Measurements from ENCODE around the gene GASK1A. TPM values are rescaled to one million over a fixed set of nuclear protein-coding genes. Genes with fewer than 3 reads are reported as not detected.
"Not testable (repeated sequence)": the region's sequence is repeated elsewhere in the genome, so short reads cannot be mapped to it uniquely, and the experiment has no call there.

The GASK1A gene
- total RNA-seq, 3 donors from 2014 or later, result 10.1 to 22.6 (median 20.5) TPM

DNA sequence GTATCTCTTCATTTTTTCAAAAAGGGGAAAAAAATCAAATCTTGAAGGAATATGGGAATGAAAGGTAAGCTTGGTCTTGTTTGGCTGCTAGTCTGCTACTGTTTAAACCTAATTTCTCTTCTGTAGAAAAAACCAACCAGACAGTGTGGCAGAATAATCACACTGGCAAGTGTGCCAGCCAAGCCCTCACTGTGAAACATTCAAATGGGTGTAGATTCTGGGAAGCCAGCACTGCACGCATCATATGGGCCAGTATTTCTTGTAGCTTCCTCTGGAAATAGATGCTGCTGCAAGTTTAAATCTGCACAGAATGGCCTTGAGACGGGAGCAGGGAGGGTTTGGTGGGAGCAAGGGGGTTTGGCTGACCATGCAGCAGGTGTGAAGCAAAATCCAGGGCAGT lies 64.7 kb downstream of the GASK1A start:
- peaks cover 30 to 42% of the 10 kb centered on the region in 2 donors for H3K9me3 ChIP-seq
- H3K36me3 ChIP-seq, result no peaks in the 10 kb centered on the region
- H3K4me1 ChIP-seq, result no peaks in the 10 kb centered on the region
- intact Hi-C loops (cut with DNase I; ENCODE audit: low total_unique reads), result no loop called here
- H3K27me3 ChIP-seq, result no peaks in the 10 kb centered on the region
- TF ChIP-seq POLR2AphosphoS5 (IDR thresholded peaks at IDR 0.05) (no peak), POLR2A (IDR thresholded peaks at IDR 0.05) (no peak)
- TF ChIP-seq, protein P1, sequence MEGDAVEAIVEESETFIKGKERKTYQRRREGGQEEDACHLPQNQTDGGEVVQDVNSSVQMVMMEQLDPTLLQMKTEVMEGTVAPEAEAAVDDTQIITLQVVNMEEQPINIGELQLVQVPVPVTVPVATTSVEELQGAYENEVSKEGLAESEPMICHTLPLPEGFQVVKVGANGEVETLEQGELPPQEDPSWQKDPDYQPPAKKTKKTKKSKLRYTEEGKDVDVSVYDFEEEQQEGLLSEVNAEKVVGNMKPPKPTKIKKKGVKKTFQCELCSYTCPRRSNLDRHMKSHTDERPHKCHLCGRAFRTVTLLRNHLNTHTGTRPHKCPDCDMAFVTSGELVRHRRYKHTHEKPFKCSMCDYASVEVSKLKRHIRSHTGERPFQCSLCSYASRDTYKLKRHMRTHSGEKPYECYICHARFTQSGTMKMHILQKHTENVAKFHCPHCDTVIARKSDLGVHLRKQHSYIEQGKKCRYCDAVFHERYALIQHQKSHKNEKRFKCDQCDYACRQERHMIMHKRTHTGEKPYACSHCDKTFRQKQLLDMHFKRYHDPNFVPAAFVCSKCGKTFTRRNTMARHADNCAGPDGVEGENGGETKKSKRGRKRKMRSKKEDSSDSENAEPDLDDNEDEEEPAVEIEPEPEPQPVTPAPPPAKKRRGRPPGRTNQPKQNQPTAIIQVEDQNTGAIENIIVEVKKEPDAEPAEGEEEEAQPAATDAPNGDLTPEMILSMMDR (IDR thresholded peaks at IDR 0.05), result no peak
- no peak overlapping the region for H3K4me3 ChIP-seq
- no peak for DNase-seq (ENCODE audit: low spot score in 2 of 2)
- H3K27ac ChIP-seq, result no peak overlapping the region

DNA sequence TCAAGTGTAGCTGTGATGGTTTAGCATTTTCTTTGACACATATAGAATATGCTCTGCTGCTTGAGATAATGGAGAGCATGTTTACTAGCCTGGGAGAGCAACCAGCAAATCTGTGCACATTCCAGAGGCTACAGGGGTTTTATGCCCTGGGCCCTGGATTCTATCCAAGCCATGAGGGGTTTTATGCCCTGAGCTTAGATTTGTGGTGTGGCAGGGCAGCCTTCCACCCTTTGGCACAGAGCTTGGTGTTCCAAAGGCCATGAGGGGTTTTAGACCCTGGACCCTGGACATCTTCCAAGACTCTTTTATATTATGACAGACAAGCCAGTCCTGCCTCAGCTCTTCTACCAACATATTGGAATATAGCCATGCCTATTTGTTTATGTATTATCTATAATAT lies 66.0 kb downstream of the GASK1A start:
- DNase-seq (ENCODE audit: low spot score in 2 of 2); intact Hi-C loops (cut with DNase I; ENCODE audit: low total_unique reads); H3K27me3 ChIP-seq; H3K4me1 ChIP-seq; H3K4me3 ChIP-seq; H3K36me3 ChIP-seq; H3K27ac ChIP-seq: not testable (repeated sequence)
- H3K9me3 ChIP-seq, result peaks cover 31 to 54% of the 10 kb centered on the region in 2 donors

DNA sequence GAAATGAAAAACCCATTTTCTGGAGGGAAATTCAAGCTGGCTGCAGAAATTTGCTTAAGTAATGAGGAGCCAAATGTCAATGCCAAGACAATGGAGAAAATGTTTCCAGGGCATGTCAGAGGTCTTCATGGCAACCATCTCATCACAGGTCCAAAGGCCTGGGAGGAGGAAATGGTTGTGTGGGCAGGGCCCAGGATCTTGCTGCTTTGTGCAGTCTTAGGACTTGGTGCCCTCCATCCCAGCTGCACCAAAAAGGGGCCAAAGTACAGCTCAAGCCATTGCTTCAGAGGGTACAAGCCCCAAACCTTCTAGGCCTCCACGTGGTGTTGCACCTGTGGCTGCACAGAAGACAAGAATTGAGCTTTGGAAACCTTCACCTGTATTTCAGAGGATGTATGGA lies 67.5 kb downstream of the GASK1A start:
- no peak for TF ChIP-seq POLR2AphosphoS5 (IDR thresholded peaks at IDR 0.05)
- TF ChIP-seq POLR2A (IDR thresholded peaks at IDR 0.05), result no peak
- TF ChIP-seq, protein P1 (IDR thresholded peaks at IDR 0.05), result no peak
- no peaks in the 10 kb centered on the region for H3K36me3 ChIP-seq
- H3K4me1 ChIP-seq, result no peaks in the 10 kb centered on the region
- no peak overlapping the region for H3K27ac ChIP-seq
- no peak for DNase-seq (ENCODE audit: low spot score in 2 of 2)
- no peaks in the 10 kb centered on the region for H3K27me3 ChIP-seq
- intact Hi-C loops (cut with DNase I; ENCODE audit: low total_unique reads), result no loop called here
- peaks cover 31 to 64% of the 10 kb centered on the region in 2 donors for H3K9me3 ChIP-seq
- H3K4me3 ChIP-seq, result no peak overlapping the region

DNA sequence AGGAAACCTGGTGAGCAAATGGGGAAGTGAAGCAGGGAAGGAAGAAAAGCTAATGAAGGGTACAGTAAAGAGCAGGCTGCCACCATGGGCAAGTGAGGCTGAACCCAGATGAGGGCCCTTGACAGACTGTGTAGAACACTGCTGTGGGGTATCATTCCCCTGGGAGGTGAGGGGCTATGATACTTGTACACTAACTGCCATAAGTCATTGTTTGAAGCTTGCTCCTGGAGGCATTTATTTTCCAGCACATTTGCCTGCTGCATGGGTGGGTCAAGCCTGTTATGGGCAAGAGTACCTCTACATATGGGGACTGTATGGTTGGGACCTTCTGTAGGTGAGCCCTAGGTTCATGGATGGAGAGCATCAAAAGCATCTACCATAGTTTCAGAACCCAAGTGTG lies 69.4 kb downstream of the GASK1A start:
- no peak overlapping the region for H3K27ac ChIP-seq
- no peaks in the 10 kb centered on the region for H3K4me1 ChIP-seq
- no peak for DNase-seq (ENCODE audit: low spot score in 2 of 2)
- peaks cover 31 to 64% of the 10 kb centered on the region in 2 donors for H3K9me3 ChIP-seq
- no peak overlapping the region for H3K4me3 ChIP-seq
- intact Hi-C loops (cut with DNase I; ENCODE audit: low total_unique reads), result no loop called here
- no peak for TF ChIP-seq POLR2AphosphoS5 (IDR thresholded peaks at IDR 0.05)
- TF ChIP-seq POLR2A (IDR thresholded peaks at IDR 0.05), result no peak
- TF ChIP-seq, protein P1 (IDR thresholded peaks at IDR 0.05), result no peak
- no peaks in the 10 kb centered on the region for H3K27me3 ChIP-seq
- H3K36me3 ChIP-seq, result no peaks in the 10 kb centered on the region

DNA sequence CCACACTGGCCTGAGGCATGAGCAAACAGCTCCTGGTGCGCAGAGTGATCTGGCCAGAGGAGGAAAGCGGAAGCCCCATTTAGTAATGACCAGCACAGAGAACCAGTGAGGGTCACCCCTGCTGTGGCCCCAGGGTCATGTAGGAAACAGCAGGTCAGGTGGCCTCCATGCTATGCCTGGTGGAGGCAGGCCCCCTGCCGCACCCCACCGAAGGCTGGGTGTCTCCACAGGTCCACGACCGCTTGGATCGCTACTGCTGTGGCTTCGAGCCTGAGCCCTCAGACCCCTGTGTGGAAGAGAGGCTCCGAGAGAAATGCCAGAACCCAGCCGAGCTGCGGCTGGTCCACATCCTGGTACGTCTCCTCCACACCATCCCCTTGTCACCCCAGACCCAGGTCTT lies 74.2 kb downstream of the GASK1A start:
- TF ChIP-seq POLR2AphosphoS5 (IDR thresholded peaks at IDR 0.05) (no peak), POLR2A (IDR thresholded peaks at IDR 0.05) (no peak)
- H3K9me3 ChIP-seq, result peaks cover 6 to 27% of the 10 kb centered on the region in 2 donors
- no peak overlapping the region for H3K4me3 ChIP-seq
- no peak overlapping the region for H3K27ac ChIP-seq
- H3K27me3 ChIP-seq, result no peaks in the 10 kb centered on the region
- intact Hi-C loops (cut with DNase I; ENCODE audit: low total_unique reads), result no loop called here
- H3K36me3 ChIP-seq, result no peaks in the 10 kb centered on the region
- H3K4me1 ChIP-seq, result no peaks in the 10 kb centered on the region
- DNase-seq (ENCODE audit: low spot score in 2 of 2), result no peak

DNA sequence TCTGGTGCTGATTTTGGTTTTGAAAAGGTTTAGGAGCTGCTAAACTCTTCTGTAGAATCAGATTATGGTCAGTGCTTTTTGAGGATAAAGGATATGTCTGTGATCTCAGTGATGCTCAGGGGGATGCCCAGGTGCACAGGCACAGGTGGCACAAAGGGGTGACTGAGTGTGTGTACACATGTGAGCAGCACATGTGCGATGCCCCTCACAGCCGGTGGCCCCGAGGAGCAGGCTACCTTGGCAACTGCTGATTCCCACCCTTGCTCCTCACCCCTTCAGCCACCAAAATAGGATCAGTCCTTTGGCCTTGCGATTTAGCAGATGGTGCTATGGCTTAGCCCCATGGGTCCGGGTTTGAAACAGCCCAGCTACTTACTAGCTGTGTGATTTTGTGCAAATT lies 75.6 kb downstream of the GASK1A start:
- DNase-seq (ENCODE audit: low spot score in 2 of 2), result no peak
- Histone ChIP-seq H3K27ac (no peak overlapping the region), H3K4me3 (no peak overlapping the region), H3K36me3 (no peaks in the 10 kb centered on the region), H3K27me3 (no peaks in the 10 kb centered on the region), H3K4me1 (no peaks in the 10 kb centered on the region), H3K9me3 (peaks cover 3 to 23% of the 10 kb centered on the region in 2 donors)
- intact Hi-C loops (cut with DNase I; ENCODE audit: low total_unique reads), result no loop called here
- TF ChIP-seq POLR2A (IDR thresholded peaks at IDR 0.05) (no peak), POLR2AphosphoS5 (IDR thresholded peaks at IDR 0.05) (no peak)
- TF ChIP-seq, protein P1 (IDR thresholded peaks at IDR 0.05), result no peak

Measured in breast epithelium (tissue), 4 donors.